Endothelial cell (in vitro differentiated cells): ENCODE data around the gene MMP14. TPM values are rescaled to one million over a fixed set of nuclear protein-coding genes. Genes with fewer than 3 reads are reported as not detected.
"Not testable (repeated sequence)": the region's sequence is repeated elsewhere in the genome, so short reads cannot be mapped to it uniquely, and the experiment has no call there.

ENCODE experiments used
- DNase-seq: peaks from one replicate; pipeline ENCODE4 v3.0.0; 2021; ENCODE audit warnings: low spot score
- H3K27ac Mint-ChIP-seq: one replicate; pipeline ENCODE4 v1.8.0; 2021; ENCODE audit warnings: mixed read lengths, inconsistent platforms; ENCODE audit not compliant: unreplicated experiment
- H3K27me3 Mint-ChIP-seq: one replicate; pipeline ENCODE4 v1.8.0; 2021; ENCODE audit warnings: mild to moderate bottlenecking, moderate library complexity, mixed read lengths, inconsistent platforms; ENCODE audit not compliant: unreplicated experiment
- H3K36me3 Mint-ChIP-seq: one replicate; pipeline ENCODE4 v1.8.0; 2021; ENCODE audit warnings: mild to moderate bottlenecking, low read depth, mixed read lengths, inconsistent platforms; ENCODE audit not compliant: unreplicated experiment
- H3K4me1 Mint-ChIP-seq: one replicate; pipeline ENCODE4 v1.8.0; 2021; ENCODE audit warnings: mild to moderate bottlenecking, mixed read lengths, inconsistent platforms; ENCODE audit not compliant: unreplicated experiment
- H3K4me3 Mint-ChIP-seq: one replicate; pipeline ENCODE4 v1.8.0; 2021; ENCODE audit warnings: mild to moderate bottlenecking, mixed read lengths, inconsistent platforms; ENCODE audit not compliant: unreplicated experiment
- H3K9me3 Mint-ChIP-seq: one replicate; pipeline ENCODE4 v1.8.0; 2021; ENCODE audit warnings: mixed read lengths, inconsistent platforms; ENCODE audit not compliant: unreplicated experiment
- total RNA-seq: library from RNA; stranded (reverse); fragmentation: NEBNext Ultra II Directional; extraction: Animal tissue kit (Norgen Biotek cat#: 25700); gene quantifications from one replicate; pipeline ENCODE4 v1.2.1, GENCODE V29; 2021; ENCODE audit not compliant: unreplicated experiment
- TF ChIP-seq, protein P1 (sequence below): fragments of 200-600 bp; sonication (generic); IDR thresholded peaks from one replicate; pipeline ENCODE4 v1.5.0; 2021; ENCODE audit warnings: antibody characterized with exemption; ENCODE audit not compliant: unreplicated experiment

The MMP14 gene
- total RNA-seq, 1 donor from 2014 or later, result 819 TPM

DNA sequence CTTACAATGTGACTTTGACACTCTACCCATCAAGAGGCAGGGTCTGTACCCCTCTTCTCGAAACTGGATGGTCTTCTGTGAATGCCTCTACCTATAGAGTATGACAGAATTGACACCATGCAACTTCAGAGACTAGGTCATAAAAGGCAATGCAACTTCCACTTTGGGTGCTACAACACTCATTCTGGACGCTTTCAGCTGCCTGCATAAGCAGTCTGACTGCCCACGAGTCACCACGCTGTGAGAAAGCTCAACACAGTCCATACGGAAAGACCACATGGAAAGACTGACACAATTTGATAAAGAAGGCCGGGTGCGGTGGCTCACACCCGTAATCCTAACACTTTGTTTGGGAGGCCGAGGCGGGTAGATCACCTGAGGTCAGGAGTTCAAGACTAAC is 36.0 kb upstream of the MMP14 start:
- no peak for DNase-seq
- TF ChIP-seq, protein P1, sequence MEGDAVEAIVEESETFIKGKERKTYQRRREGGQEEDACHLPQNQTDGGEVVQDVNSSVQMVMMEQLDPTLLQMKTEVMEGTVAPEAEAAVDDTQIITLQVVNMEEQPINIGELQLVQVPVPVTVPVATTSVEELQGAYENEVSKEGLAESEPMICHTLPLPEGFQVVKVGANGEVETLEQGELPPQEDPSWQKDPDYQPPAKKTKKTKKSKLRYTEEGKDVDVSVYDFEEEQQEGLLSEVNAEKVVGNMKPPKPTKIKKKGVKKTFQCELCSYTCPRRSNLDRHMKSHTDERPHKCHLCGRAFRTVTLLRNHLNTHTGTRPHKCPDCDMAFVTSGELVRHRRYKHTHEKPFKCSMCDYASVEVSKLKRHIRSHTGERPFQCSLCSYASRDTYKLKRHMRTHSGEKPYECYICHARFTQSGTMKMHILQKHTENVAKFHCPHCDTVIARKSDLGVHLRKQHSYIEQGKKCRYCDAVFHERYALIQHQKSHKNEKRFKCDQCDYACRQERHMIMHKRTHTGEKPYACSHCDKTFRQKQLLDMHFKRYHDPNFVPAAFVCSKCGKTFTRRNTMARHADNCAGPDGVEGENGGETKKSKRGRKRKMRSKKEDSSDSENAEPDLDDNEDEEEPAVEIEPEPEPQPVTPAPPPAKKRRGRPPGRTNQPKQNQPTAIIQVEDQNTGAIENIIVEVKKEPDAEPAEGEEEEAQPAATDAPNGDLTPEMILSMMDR, result no peak
- Mint-ChIP-seq H3K36me3 (peaks cover 4% of the 10 kb centered on the region), H3K27me3 (no peaks in the 10 kb centered on the region), H3K9me3 (no peaks in the 10 kb centered on the region), H3K4me3 (no peak overlapping the region), H3K4me1 (no peaks in the 10 kb centered on the region), H3K27ac (no peak overlapping the region)

DNA sequence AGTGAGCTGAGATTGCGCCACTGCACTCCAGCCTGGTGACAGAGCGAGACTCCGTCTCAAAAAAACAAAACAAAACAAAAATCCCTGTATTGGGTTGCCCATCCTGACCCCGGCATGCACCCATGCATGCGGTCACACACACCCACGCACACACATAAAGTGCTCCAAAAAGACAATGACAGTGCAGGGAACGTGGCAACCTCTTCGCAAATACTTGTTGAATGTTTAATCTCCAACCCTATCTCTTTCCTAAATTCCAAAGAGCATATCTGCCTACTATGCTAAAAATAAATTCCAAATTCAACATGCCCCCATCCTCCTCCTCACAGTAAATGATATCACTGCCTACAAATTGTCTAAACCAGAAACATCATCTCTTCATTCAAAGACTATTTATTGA is 34.7 kb upstream of the MMP14 start:
- Mint-ChIP-seq H3K27ac (no peak overlapping the region), H3K27me3 (no peaks in the 10 kb centered on the region), H3K4me3 (no peak overlapping the region)

DNA sequence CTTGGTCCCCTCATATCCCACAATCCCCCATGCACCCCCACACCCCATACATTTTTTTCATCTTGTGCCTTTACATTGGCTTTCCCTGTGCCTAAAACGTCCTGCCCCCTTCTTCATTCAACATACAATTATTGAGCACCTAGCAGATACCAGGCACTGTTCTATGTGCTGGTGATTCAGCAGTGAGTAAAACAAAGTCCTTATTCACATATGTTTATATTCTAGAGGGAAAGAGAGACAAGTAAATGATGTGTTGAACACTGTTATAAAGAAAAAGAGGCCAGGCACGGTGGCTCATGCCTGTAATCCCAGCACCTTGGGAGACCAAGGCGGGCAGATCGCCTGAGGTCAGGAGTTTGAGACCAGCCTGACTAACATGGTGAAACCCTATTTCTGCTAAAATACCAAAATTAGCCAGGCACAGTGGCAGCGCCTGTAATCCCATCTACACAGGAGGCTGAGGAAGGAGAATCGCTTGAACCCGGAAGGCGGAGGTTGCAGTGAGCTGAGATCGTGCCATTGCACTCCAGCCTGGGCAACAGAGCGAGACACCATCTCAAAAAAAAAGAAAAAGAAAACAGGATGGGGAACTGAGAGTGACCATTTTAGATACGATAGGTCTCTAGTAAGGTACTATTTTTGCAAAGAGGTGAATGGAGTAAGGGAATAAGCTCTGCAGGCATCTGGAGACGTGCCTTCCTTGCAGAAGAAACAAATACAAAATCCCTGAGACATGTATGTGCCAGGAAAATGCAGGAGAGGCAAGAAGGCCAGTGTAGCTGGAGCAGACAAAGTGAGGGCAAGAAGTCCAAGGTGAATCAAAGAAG is 33.3 kb upstream of the MMP14 start:
- Mint-ChIP-seq H3K4me1 (no peaks in the 10 kb centered on the region), H3K27me3 (no peaks in the 10 kb centered on the region), H3K36me3 (no peaks in the 10 kb centered on the region), H3K9me3 (no peaks in the 10 kb centered on the region), H3K4me3 (no peak overlapping the region), H3K27ac (no peak overlapping the region)
- DNase-seq, result no peak
- TF ChIP-seq, protein P1, result no peak

More for the DNA sequence above, 34.7 kb upstream of the MMP14 start:
- TF ChIP-seq, protein P1, result no peak
- no peak for DNase-seq
- no peaks in the 10 kb centered on the region for H3K4me1 Mint-ChIP-seq
- H3K9me3 Mint-ChIP-seq, result no peaks in the 10 kb centered on the region
- no peaks in the 10 kb centered on the region for H3K36me3 Mint-ChIP-seq

DNA sequence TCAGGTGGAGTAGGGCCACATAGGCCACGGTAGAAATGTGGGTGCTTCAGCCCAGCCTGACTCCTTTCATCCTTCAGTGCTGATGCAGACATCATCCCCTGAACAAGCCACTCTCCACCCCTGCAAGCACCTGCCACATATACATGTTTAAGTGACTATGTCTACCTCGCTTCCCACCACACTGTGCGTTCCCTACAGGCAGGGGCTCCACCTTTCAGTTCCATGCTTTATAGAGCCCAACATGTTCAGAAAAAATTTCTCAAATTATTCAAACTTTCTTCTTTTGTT is 32.8 kb upstream of the MMP14 start:
- H3K4me1 Mint-ChIP-seq, result no peaks in the 10 kb centered on the region
- H3K36me3 Mint-ChIP-seq, result no peaks in the 10 kb centered on the region
- no peak overlapping the region for H3K27ac Mint-ChIP-seq
- no peak overlapping the region for H3K4me3 Mint-ChIP-seq
- DNase-seq, result no peak
- H3K9me3 Mint-ChIP-seq, result no peaks in the 10 kb centered on the region
- no peaks in the 10 kb centered on the region for H3K27me3 Mint-ChIP-seq
- TF ChIP-seq, protein P1, result no peak

DNA sequence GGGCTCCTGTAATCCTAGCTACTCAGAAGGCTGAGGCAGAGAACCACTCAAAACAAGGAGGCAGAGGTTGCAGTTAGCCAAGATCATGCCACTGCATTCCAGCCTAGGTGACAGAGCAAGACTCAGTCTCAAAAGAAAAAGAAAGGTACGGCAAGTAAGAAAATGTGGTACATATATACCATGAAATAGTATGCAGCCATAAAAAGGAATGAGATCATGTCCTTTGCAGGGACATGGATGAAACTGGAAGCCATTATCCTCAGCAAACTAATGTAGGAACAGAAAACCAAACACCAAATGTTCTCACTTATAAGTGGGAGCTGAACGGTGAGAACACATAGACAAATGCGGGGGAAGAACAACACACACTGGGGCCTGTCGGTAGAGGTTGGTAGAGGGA is 31.1 kb upstream of the MMP14 start:
- not testable (repeated sequence) for H3K4me3 Mint-ChIP-seq, H3K9me3 Mint-ChIP-seq, H3K27ac Mint-ChIP-seq, H3K27me3 Mint-ChIP-seq, H3K4me1 Mint-ChIP-seq, H3K36me3 Mint-ChIP-seq, DNase-seq
